Measurements from ENCODE around the gene P2RY8.
"Not testable (repeated sequence)": the region's sequence is repeated elsewhere in the genome, so short reads cannot be mapped to it uniquely, and the experiment has no call there.

P2RY8 gene

DNA sequence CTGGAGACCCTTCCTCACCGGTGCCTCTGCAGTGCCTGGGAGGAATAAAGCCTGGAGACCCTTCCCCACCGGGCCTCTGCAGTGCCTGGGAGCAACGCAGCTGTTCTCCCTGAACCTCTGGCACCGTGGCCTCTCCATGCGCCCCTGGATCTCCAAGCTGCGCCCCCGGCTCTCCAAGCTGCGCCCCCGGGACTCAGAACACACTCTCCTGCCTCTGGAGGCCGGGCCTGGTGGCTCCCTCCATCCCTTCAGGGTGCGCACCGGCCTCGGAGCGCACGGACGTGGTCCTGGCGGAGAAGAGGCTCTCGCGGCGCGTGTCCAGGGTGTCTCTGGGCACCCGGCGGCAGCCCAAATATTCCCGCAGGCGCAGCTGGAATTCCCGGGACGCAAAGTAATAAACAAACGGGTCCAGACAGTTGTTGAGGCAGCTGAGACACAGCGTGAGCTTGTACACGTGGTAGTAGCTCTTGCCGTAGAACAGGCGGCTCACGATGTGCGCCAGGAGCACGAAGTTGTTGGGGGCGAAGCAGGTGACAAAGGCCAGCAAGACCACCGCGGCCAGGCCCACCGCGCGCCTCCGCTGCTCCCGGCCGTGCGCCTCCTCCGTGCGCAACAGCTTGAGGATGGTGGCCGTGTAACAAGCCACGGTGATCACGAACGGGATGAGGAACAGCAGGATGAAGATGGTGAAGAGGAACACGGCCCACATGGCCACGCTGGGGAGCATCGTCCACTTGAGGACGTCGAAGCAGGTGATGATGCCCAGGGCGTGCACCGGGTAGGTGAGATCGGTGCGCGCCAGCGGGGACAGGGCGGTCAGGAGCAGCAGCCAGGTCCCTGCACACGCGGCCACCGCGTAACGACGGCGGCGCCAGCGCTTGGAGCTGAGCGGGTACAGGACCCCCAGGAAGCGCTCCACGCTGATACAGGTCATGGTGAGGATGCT is 71.4 kb downstream of the P2RY8 start:
- peak in 1 of 2 donors; percentile 1 for DNase-seq (ENCODE audit: low read depth in 1 of 2, low spot score in 1 of 2)

DNA sequence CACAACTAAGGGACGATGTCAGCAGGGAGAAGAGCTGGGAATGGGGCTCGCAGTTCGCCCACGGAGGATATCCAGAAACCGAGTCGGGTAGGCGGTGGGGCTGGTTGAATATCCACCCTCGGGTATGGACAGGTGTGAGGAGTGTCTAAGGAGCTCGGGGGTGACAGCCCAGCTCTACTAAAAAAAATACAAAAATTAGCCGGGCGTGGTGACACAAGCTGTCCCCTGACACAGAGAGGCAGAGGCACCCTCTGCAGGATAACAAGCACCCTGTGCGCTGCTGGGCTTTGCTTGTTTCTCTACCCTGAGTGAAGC is 72.1 kb downstream of the P2RY8 start:
- peak in 1 of 2 donors; percentile 2 for DNase-seq (ENCODE audit: low read depth in 1 of 2, low spot score in 1 of 2)

DNA sequence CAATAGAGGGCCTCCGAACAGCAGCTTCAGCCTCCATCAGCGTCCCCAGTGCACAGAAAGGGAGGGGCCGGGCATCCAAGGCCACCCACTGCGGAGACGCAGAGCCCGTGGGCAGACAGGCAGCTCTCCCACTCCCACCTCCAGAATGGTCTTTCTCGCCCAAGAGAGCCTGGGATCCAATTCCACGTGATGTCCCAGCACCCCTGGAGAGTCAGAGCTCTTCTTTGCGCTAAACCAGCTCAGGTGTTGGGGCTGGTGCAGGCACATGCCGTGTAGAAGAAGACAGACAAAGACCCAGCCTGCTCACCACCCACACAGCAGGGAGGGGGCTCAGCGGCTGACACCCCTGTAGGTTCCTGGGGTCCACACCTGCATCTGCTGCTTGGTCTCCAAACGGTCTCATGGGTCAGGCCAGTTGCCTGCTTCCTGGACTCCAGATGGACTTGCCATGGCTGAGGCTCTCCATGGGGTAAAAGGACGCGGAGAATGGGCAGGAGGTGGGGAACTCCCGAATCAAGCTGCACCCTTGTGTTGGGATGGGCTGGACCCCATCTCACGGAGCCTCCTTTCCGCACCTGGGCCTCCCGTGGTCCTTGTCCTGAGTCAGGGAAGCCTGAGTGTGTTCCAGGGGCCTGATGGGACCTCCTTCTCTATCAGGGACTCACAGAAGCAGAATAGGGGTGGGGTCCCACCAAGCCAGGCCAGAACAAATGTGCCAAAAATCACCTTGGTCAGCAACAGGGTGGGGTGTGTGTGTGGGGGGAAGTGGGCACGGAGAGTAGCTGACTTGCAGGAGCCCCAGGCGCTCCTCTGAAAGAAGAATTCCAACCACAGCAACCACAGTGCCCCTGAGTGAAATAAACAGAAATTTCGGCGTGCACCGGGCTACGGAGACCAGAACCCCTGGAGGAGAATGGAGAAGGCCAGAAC is 72.7 kb downstream of the P2RY8 start:
- peak in 1 of 2 donors; percentile 1 for DNase-seq (ENCODE audit: low read depth in 1 of 2, low spot score in 1 of 2)

DNA sequence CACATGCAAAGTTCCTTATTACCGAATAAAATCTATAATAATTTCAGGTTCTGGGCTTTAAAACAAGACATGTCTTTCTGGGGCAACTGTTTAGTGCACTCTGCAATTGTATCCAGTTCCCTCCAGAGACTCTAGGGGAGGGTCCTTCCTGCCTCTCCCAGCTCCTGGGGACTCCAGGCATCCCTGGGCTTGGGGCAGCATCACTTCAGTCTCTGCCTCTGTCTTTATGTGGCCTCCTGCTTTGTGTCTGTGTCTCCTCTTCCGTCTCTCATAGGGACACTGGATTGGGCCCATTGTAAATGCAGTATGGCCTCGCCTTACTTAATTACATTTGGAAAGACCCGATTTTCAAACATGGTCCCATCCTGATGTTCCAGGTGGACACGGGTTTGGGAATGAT is 73.4 kb downstream of the P2RY8 start:
- DNase-seq (ENCODE audit: low read depth in 1 of 2, low spot score in 1 of 2), result peak in 1 of 2 donors; percentile 1

DNA sequence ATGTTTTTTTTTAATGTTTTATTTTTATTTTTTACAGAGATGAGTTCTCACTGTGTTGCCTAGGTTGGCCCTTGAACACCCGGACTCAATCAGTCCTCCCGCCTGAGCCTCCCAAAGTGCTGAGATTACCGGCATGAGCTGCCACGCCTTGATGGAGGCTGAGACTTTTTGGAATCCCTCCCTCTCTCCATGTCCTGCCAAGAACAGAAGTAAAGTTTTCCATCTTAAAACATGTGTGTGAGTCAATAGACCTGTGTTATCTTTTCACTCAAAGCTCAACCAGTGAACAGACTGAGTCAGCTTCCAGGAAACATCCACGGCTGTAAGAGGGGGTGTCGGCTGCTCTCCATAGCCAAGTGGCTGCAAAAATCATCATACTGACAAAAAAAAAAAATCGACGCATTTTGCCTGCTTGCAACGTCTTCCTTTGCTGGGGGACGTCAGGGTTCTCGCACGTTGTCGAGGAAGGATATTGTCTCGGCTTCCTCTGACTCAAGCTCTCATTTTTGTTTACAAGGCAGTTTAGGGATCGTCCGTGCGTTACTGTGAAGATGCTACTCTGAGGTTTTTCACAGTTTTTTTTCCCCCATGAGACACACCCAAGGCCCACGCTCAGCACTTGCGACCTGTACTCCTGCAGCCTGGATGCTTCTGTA is 74.3 kb downstream of the P2RY8 start:
- DNase-seq (ENCODE audit: low read depth in 1 of 2, low spot score in 1 of 2), result peak; percentile 32 to 56

DNA sequence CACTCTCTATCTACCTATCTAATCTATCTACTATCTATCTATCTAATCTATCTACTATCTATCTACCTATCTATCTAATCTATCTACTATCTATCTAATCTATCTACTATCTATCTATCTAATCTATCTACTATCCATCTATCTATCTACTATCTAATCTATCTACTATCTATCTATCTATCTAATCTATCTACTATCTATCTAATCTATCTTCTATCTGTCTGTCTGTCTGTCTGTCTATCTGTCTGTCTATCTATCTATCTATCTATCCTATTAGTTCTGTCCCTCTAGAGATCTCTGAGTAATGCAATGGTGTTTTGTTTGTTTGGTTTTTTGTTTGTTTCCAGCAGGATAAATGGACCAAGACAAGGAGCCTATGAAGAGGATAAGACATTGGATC is 74.9 kb downstream of the P2RY8 start:
- no peak for DNase-seq (ENCODE audit: low read depth in 1 of 2, low spot score in 1 of 2)

DNA sequence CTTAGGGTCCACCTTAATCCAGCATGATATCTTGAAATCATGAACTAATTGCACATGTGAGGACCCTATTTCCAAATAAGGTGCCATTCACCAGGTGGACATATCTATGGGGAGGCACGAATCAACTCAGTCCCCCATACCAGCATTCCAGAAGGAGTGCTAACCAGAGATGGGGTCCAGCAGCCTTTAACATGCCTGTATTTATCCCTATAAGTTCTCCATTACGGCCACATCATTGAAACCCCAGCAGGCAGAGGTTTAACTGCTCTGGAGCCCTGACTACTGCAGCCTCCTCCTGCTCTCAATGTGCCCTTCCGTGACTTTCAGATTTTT is 81.1 kb downstream of the P2RY8 start:
- no peak for DNase-seq (ENCODE audit: low read depth in 1 of 2, low spot score in 1 of 2)

DNA sequence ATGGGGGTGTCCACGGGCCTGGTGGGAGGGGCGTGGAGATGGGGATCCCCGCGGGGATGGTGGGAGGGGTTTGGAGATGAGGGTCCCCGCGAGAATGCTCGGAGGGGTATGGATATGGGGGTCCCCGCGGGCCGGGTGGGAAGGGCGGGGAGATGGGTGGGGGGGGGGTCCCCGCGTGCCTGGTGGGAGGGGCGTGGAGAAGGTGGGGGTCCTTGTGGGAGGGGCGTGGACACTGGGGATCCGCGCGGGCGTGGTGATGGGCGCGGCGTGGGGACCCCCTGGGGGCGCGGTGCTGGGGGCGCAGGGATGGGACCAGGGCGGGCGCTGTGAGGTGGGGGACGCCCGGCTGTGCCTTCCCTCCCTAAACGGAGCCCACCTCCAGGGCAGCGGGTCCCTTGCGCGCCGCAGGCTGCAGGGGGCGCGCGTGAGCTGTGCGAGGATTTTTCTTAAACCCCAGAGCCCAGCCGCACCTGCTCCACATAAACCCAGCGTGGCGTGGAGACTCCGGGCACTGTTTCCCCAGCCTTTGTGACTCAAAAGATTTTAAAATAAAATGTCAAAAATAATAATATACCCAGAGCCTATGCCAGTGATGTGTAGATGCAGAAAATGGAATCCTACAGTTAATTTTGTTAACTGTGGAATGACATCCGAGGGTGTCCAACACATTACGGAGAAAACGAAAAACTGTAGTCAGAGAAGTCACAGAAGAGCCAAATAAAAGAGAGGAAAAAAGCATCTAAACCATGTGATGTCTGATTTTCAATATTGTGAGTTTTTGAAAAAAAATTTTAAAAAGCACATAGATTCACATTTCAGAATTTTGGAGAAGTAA is 82.8 kb downstream of the P2RY8 start:
- peak; percentile 87 to 94 for DNase-seq (ENCODE audit: low read depth in 1 of 2, low spot score in 1 of 2)

DNA sequence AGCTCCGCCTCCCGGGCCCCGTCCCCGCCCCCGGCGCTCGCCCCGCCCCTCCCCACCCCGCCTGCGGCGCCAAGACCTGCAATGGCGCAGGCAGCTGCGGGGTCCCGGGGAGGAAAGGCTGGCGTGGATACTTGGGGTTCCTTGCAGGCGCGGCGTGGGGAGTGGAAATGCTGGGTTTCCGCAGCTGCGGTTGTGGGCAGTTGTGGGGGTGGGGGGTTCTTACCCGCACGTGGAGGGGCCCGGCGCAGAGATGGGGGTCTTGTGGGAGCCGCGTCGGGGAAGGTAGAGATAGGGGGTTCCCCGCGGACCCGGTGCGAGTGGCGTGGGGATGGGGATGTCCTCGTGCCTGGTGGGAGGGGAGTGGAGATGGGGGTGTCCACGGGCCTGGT is 83.6 kb downstream of the P2RY8 start:
- peak in 1 of 2 donors; percentile 65 for DNase-seq (ENCODE audit: low read depth in 1 of 2, low spot score in 1 of 2)

DNA sequence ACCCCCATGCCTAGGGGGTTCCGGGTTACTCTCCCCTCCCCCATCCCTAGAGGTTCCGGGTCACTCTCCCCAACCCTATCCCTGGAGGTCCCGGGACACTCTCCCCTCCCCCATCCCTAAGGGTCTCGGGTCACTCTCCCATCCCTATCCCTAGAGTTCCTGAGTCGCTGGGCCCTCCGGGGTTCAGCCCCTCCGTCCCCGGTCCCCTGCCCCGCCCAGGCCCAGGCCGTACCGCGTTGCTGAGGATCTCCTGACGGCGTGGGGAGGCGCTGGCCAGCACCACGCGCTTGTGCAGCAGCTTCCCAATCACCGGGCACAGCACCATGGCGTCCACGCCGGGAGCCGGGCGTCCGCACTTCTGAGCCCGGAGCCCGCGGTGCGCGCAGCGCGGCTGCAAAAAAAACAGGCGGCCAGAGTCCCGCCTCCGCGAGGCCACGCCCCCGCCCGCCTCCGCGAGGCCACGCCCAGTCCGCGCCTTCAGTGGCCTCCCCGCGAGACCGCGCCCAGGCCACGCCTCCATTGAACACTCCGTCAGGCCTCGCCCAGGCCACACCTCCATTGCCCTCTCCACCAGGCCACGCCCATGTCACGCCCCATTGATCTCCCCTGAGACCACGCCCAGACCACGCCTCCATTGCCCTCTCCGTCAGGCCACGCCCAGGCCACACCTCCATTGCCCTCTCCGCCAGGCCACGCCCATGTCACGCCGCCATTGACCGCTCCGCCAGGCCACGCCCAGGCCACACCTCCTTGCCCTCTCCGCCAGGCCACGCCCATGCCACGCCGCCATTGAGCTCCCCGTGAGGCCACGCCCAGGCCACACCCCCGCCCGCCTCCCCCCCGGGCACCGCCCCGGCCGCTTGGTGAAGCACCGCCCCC is 84.2 kb downstream of the P2RY8 start, which contains the start of gene ASMTL:
TSS of gene ASMTL (minus strand) at position 394 of the 879 bp plus-strand sequence. CDS start at position 325, 69 bp downstream.
- peak; percentile 100 for DNase-seq (ENCODE audit: low read depth in 1 of 2, low spot score in 1 of 2)

DNA sequence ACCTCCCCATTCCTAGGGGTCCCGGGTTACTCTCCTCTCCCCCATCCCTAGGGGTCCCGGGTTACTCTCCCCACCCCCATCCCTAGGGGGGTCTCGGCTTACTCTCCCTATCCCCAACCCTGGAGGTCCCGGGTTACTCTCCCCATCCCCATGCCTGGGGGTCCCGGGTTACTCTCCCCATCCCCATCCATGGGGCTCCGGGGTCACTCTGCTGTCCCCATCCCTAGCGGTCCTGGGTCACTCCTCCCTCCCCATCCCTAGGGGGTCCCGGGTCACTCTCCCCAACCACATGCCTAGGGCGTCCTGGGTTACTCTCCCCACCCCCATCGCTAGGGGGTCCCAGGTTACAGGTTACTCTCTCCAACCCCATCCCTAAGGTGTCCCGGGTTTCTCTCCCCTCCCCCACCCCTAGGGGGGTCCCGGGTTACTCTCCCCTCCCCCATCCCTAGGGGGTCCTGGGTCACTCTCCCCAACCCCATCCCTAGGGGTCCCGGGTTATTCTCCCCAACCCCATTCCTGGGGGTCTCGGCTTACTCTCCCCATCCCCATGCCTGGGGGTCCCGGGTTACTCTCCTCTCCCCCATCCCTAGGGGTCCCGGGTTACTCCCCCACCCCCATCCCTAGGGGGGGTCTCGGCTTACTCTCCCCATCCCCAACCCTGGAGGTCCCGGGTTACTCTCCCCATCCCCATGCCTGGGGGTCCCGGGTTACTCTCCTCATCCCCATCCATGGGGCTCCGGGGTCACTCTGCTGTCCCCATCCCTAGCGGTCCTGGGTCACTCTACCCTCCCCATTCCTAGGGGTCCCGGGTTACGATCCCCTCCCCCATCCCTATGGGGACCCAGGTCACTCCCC is 85.1 kb downstream of the P2RY8 start:
- DNase-seq (ENCODE audit: low read depth in 1 of 2, low spot score in 1 of 2), result no peak

DNA sequence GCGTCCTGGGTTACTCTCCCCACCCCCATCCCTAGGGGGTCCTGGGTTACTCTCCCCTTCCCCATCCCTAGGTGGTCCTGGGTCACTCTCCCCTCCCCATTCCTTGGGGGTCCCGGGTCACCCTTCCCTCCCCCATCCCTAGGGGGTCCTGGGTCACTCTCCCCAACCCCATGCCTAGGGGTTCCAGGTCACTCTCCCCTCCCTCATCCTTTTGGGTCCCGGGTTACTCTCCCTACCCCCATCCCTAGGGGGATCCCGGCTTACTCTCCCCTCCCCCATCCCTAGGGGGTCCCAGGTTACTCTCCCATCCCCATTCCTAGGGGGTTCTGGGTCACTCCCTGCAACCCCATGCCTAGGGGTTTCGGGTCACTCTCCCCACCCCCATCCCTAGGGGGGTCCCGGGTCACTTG is 85.7 kb downstream of the P2RY8 start:
- no peak for DNase-seq (ENCODE audit: low read depth in 1 of 2, low spot score in 1 of 2)

DNA sequence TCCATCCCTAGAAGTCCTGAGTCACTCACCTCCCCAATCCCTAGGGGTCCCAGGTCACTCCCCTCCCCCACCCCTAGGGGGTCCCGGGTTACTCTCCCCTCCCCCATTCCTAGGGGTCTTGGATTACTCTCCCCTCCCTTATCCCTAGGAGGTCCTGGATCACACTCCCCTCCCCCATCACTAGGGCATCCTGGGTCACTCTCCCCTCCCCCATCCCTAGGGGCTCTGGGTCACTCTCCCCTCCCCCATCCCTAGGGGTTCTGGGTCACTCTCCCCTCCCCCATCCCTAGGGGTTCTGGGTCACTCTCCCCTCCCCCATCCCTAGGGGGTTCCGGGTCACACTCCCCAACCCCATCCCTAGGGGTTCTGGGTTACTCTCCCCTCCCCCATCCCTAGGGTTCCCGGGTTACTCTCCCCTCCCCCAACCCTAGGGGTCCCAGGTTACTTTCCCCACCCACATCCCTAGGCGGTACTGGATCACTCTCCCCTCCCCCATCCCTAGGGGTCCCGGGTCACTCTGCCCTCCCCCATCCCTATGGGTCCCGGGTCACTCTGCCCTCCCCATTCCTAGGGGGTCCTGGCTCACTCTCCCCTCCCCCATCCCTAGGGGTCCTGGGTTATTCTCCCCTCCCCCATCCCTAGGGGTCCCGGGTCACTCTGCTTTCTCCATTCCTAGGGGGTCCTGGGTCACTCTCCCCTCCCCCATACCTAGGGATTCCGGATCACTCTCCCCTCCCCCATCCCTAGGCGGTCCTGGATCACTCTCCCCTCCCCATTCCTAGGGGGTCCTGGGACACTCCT is 86.4 kb downstream of the P2RY8 start:
- no peak for DNase-seq (ENCODE audit: low read depth in 1 of 2, low spot score in 1 of 2)

DNA sequence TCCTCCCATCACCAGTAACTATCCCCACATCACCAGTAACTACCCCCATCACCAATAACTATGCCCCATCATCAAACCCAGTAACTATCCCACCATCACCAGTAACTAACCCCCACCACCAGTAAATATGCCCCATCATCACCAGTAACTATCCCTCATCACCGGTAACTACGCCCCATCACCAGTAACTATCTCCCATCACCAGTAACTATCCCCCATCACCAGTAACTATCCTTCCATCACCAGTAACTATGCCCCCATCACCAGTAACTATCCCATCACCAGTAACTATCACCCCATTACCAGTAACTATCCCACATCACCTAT is 87.2 kb downstream of the P2RY8 start:
- DNase-seq (ENCODE audit: low read depth in 1 of 2, low spot score in 1 of 2), result no peak

DNA sequence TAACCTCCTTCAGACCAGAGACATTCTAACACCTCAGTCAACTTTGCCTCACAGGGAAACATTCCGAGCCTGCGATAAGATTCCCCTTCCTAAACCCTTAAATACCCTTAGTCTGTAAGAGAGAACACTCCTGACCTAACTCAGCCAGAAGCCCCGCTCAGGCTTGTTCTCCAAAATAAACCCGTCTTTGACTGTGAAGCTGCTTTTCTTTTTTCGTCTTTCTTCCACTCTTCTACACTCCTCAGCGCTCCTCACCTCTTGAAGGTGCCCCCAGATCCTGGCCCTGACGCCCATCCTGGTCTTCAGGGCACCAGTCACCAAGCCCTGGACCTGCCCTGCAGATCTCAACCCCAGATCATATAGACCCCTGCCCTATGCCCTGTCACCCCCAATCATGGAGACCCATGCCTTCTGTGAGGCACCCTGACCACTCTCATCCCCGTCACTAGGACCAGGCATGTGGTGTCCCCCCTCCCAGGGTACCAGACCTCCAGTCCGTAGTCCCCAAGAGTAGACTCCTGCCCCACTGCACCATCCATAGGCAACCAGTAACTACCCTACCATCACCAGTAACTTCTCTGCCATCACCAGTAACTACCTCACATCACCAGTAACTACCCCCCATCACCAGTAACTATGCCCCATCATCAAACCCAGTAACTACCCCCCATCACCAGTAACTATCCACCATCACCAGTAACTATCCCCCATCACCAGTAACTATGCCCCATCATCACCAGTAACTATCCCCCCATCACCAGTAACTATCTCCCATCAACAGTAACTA is 87.8 kb downstream of the P2RY8 start:
- no peak for DNase-seq (ENCODE audit: low read depth in 1 of 2, low spot score in 1 of 2)

DNA sequence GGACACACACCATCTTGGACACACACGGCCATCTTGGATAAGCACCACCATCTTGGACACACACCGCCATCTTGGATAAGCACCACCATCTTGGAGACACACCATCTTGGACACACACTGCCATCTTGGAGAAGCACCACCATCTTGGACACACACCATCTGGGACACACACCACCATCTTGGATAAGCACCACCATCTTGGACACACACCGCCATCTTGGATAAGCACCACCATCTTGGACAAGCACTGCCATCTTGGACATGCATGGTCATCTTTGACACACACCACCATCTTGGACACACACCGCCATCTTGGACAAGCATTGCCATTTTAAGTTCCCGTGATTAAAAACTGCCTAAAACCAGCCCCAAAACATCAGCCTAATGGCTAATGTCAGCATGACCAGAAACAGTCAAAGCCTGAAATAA is 88.4 kb downstream of the P2RY8 start:
- DNase-seq (ENCODE audit: low read depth in 1 of 2, low spot score in 1 of 2), result not testable (repeated sequence)

DNA sequence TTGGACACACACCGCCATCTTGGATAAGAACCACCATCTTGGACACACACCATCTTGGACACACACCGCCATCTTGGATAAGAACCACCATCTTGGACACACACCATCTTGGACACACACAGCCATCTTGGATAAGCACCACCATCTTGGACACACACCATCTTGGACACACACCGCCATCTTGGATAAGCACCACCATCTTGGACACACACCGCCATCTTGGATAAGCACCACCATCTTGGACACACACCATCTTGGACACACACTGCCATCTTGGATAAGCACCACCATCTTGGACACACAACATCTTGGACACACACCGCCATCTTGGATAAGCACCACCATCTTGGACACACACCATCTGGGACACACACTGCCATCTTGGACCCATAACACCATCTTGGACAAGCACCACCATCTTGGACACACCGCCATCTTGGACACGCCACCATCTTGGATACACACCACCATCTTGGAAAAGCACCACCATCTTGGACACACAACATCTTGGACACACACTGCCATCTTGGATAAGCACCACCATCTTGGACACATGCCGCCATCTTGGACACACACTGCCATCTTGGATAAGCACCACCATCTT is 88.9 kb downstream of the P2RY8 start:
- DNase-seq (ENCODE audit: low read depth in 1 of 2, low spot score in 1 of 2), result not testable (repeated sequence)

Data from stimulated activated CD4-positive, alpha-beta T cell treated with anti-CD3 and anti-CD28 coated beads, Interleukin-15, amount 100 ng/mL, for 1 hour (primary cell).